Measurements from ENCODE around the gene PLAU. TPM values are rescaled to one million over a fixed set of nuclear protein-coding genes. Genes with fewer than 3 reads are reported as not detected.

The PLAU gene
- total and polyA plus RNA-seq, 9 of the 15 experiments (the other 6 are each of a cell fraction or from before 2014, with no cell fraction given): 2.1 to 16.9 (median 3.3) TPM

- TF ChIP-seq DMBX1 (CRISPR knock-in tag; IDR thresholded peaks at IDR 0.05; ENCODE audit: borderline replicate concordance) (no peak), PHB (CRISPR knock-in tag; IDR thresholded peaks at IDR 0.05) (peak; percentile 44; the same call in 1 of the 2 replicates), RBM39 (optimal IDR thresholded peaks at IDR 0.05; ENCODE audit: low read depth, low read length) (no peak), TAF1 (IDR thresholded peaks at IDR 0.05; ENCODE audit: control insufficient read depth, extremely low read depth, insufficient read depth, low read length, severe bottlenecking) (peak; percentile 17), RFX1 (IDR thresholded peaks at IDR 0.05) (no peak), RHOXF2B (CRISPR knock-in tag; conservative IDR thresholded peaks at IDR 0.05) (no peak), UBTF (IDR thresholded peaks at IDR 0.05; ENCODE audit: borderline replicate concordance in 1 of 2, low read depth in 2 of 2, low read length in 2 of 2) (peak; percentile 63 to 89; a peak in 3 of 4 replicates), COPS2 (conservative IDR thresholded peaks at IDR 0.05) (no peak), RBM34 (IDR thresholded peaks at IDR 0.05; ENCODE audit: borderline replicate concordance, insufficient read depth, low read length) (no peak), NFE2 (IDR thresholded peaks at IDR 0.05; ENCODE audit: low read depth) (no peak), CREB3 (tag; conservative IDR thresholded peaks at IDR 0.05; ENCODE audit: low read depth) (no peak), HMGN3 (IDR thresholded peaks at IDR 0.05; ENCODE audit: borderline replicate concordance, extremely low read depth, insufficient read length, low read depth, low read length) (peak; percentile 95), RUNX1 (IDR thresholded peaks at IDR 0.05; ENCODE audit: low read depth) (no peak), RB1 (IDR thresholded peaks at IDR 0.05; ENCODE audit: low read depth) (peak; percentile 58; the same call in 1 of the 2 replicates), CBFB (CRISPR knock-in tag; IDR thresholded peaks at IDR 0.05) (no peak), STAG1 (CRISPR knock-in tag; IDR thresholded peaks at IDR 0.05; ENCODE audit: borderline replicate concordance) (no peak), ZBTB8A (IDR thresholded peaks at IDR 0.05; ENCODE audit: partially characterized antibody) (no peak), DNMT1 (IDR thresholded peaks at IDR 0.05) (no peak), ETV1 (tag; conservative IDR thresholded peaks at IDR 0.05; ENCODE audit: low read depth) (no peak), CHD1 (IDR thresholded peaks at IDR 0.05; ENCODE audit: low read length) (peak; percentile 4), ZMIZ1 (IDR thresholded peaks at IDR 0.05; ENCODE audit: low read depth in 2 of 2, low read length in 2 of 2) (no peak), KLF16 (IDR thresholded peaks at IDR 0.05) (no peak)
Observed at GRCh38 chr10:73910764-73911552, at the start of gene PLAU (continued).

All from K562 (cell line).